Upper lobe of left lung (tissue), 6 donors: ENCODE data around the gene OGA. TPM values are rescaled to one million over a fixed set of nuclear protein-coding genes. Genes with fewer than 3 reads are reported as not detected.
A peak's percentile ranks its signal among the peaks of the same experiment; 100 is the strongest.

ENCODE experiments used
- ATAC-seq, 2 donors: fragments of 200-7000 bp; cut with Tn5 transposase; one replicate each; pipeline ENCODE4 v1.9.1; 2022; ENCODE audit warnings: mild to moderate bottlenecking in 2 of 2, moderate library complexity in 2 of 2; ENCODE audit not compliant: low FRiP score in 2 of 2
- DNase-seq, 2 donors: peaks; one replicate each; pipeline ENCODE4 v3.0.0-alpha.2; 2019 to 2020
- H3K27ac ChIP-seq, 4 donors: fragments of 200-600 bp; sonication (generic); one replicate each; pipeline ENCODE4 v1.5.1; 2016 to 2019
- H3K27me3 ChIP-seq, 4 donors: fragments of 200-600 bp; sonication (generic); one replicate each; pipeline ENCODE4 v1.5.1; 2017 to 2019
- H3K36me3 ChIP-seq, 4 donors: fragments of 200-600 bp; sonication (generic); one replicate each; pipeline ENCODE4 v1.5.1; 2016 to 2019
- H3K4me1 ChIP-seq, 4 donors: fragments of 200-600 bp; sonication (generic); one replicate each; pipeline ENCODE4 v1.5.1; 2018 to 2019
- H3K4me3 ChIP-seq, 4 donors: fragments of 200-600 bp; sonication (generic); one replicate each; pipeline ENCODE4 v1.5.1; 2017 to 2019; ENCODE audit warnings: mild to moderate bottlenecking in 2 of 4, moderate library complexity in 1 of 4
- H3K9me3 ChIP-seq, 4 donors: fragments of 200-600 bp; sonication (generic); one replicate each; pipeline ENCODE4 v1.5.1; 2018 to 2019
- EP300 ChIP-seq, 4 donors: sonication (generic); formaldehyde crosslinking; IDR thresholded peaks; one replicate each; pipeline ENCODE4 v1.5.1; 2017; ENCODE audit warnings: antibody characterized with exemption in 4 of 4, control low read depth in 2 of 4
- POLR2A ChIP-seq, 4 donors: fragments of 450-650 bp; IDR thresholded peaks; one replicate each; pipeline ENCODE4 v1.5.1; 2016 to 2017; ENCODE audit warnings: antibody characterized with exemption in 4 of 4, mild to moderate bottlenecking in 2 of 4
- POLR2AphosphoS5 ChIP-seq, 2 donors: sonication (generic); formaldehyde crosslinking; IDR thresholded peaks; one replicate each; pipeline ENCODE4 v1.5.1; 2017; ENCODE audit warnings: antibody characterized with exemption in 2 of 2
- WGBS, 2 donors: methylation state at CpG; one replicate each; pipeline ENCODE4 v1.1.5; 2017 to 2018; 5-methylcytosine and 5-hydroxymethylcytosine counted together
- total RNA-seq, 6 donors: library from RNA; depleted of rRNA in 4 of 6; stranded (reverse); fragments of >200 nt in 4 of 6; gene quantifications; one replicate each; pipeline versions ENCODE4 v1.1.0 to v1.2.1, GENCODE V29; 2016 to 2021
- TF ChIP-seq, protein P1 (sequence below), 6 experiments: fragments of 450-650 bp in 4 of 6; fragments of 200-600 bp in 2 of 6; sonication (generic) in 2 of 6; IDR thresholded peaks; one replicate each; pipeline ENCODE4 v1.5.1; 2016 to 2019; ENCODE audit warnings: antibody characterized with exemption in 6 of 6
- donor health status: DM: no; HTN: no; CAD: no; lungs with moderate emphysema.
- donor health status: DM: no; HTN: yes; CAD: no; lungs with severe emphysema.

The OGA gene
- total RNA-seq, 6 donors from 2014 or later, result 71.1 to 374 (median 138) TPM

DNA sequence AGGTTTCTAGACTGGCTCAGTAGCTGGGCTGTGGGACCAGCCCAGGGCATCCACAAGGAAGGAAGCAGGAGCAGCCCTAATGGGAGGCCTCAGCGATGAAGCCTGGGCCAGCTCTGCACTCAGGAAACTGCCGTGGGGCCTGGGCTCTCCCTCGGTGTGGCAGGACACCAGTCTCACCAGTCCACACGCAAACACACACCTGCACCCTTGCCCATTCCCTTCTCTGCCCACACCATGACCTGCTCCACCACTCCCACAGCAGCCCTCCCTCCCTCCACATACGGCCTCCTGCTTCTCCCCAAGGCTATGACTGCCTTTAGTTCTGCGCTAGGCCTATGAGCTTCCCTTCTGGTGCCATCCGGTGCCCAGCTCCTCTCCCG lies 49.5 kb downstream of the OGA start:
- H3K4me1 ChIP-seq, result peaks cover 0 to 11% (median 0%) of the 10 kb centered on the region in 4 donors
- H3K4me3 ChIP-seq, result no peak overlapping the region
- DNase-seq (no peak), ATAC-seq (no peak)
- no peaks in the 10 kb centered on the region for H3K36me3 ChIP-seq
- H3K9me3 ChIP-seq, result no peaks in the 10 kb centered on the region
- H3K27me3 ChIP-seq, result peaks cover 0 to 22% (median 6%) of the 10 kb centered on the region in 4 donors
- 77 to 80% methylated on average over 8 of the region's 8 CpGs for WGBS, 2 donors
- TF ChIP-seq POLR2AphosphoS5 (IDR thresholded peaks at IDR 0.05) (no peak), POLR2A (IDR thresholded peaks at IDR 0.05) (no peak), EP300 (IDR thresholded peaks at IDR 0.05) (no peak)
- TF ChIP-seq, protein P1, sequence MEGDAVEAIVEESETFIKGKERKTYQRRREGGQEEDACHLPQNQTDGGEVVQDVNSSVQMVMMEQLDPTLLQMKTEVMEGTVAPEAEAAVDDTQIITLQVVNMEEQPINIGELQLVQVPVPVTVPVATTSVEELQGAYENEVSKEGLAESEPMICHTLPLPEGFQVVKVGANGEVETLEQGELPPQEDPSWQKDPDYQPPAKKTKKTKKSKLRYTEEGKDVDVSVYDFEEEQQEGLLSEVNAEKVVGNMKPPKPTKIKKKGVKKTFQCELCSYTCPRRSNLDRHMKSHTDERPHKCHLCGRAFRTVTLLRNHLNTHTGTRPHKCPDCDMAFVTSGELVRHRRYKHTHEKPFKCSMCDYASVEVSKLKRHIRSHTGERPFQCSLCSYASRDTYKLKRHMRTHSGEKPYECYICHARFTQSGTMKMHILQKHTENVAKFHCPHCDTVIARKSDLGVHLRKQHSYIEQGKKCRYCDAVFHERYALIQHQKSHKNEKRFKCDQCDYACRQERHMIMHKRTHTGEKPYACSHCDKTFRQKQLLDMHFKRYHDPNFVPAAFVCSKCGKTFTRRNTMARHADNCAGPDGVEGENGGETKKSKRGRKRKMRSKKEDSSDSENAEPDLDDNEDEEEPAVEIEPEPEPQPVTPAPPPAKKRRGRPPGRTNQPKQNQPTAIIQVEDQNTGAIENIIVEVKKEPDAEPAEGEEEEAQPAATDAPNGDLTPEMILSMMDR (IDR thresholded peaks at IDR 0.05), result no peak
- no peak overlapping the region for H3K27ac ChIP-seq

DNA sequence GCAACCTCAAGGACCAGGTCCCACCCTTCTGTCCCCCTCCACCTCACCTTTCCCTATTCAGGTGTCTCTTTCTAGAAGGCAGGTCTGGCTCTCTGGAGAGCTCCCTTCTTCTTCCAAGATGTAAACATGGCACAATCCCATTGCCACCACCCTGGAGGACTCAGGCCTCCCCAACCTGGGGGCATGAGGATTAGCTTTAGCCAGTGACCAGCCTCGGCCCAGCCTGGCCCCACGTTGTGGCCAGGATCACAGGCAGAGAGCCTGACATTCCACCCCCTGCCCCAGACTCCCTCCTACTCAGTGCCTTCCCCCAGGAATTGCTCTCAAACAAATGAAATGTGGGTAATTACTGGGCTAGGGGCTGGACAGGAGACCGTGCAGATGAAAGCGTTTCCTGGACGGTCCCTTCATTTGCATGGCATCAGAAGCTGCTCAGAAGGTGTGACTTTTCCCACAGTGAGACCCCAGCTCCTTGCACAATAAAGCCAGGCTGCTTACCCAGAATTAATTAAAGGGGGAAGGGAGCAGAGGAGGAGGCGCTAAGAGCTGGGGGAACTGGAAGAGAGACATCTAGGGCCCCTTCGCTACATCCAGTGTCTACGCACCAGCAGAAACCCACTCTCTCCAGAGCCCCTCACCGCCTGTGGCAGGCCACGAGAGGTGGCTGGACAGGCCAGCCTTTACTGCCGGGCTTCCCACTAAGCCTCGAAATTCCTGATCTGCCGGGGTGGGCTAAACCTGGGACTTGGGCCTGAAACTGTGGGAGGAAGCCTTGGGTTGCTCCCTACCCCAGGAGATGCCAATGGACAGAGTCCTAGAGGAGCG lies 50.1 kb downstream of the OGA start:
- DNase-seq, result no peak
- no peaks in the 10 kb centered on the region for H3K36me3 ChIP-seq
- no peak for TF ChIP-seq POLR2AphosphoS5 (IDR thresholded peaks at IDR 0.05)
- TF ChIP-seq POLR2A (IDR thresholded peaks at IDR 0.05), result no peak
- TF ChIP-seq, protein P1 (IDR thresholded peaks at IDR 0.05), result no peak
- no peak for TF ChIP-seq EP300 (IDR thresholded peaks at IDR 0.05)
- H3K27ac ChIP-seq, result no peak overlapping the region
- 63 to 71% methylated on average over 13 to 14 of the region's 14 CpGs for WGBS, 2 donors
- H3K4me1 ChIP-seq, result peaks cover 0 to 11% (median 0%) of the 10 kb centered on the region in 4 donors
- no peak for ATAC-seq
- no peak overlapping the region for H3K4me3 ChIP-seq
- peaks cover 0 to 21% (median 5%) of the 10 kb centered on the region in 4 donors for H3K27me3 ChIP-seq
- H3K9me3 ChIP-seq, result no peaks in the 10 kb centered on the region

DNA sequence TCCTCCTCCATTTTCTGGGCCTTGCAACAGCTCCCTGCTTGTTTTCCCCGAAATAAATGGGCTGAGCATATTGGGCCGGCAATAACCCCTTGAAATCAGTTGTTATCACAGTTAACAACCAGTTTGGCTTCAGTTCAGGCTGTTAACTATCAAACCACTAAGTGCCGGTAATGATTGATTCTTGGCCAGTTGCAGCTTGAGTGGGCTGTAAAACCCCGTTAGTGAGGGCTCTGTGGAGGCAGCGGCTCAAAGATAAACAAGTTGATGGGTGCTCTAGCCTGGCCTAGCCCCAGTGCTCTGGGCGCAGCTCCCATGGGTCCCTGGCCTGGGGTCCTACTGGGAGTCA lies 50.7 kb downstream of the OGA start:
- Histone ChIP-seq H3K27ac (peak overlapping the region in 1 of 4 donors; percentile 21), H3K4me1 (peaks cover 0 to 11% (median 0%) of the 10 kb centered on the region in 4 donors), H3K36me3 (no peaks in the 10 kb centered on the region), H3K4me3 (no peak overlapping the region), H3K9me3 (no peaks in the 10 kb centered on the region), H3K27me3 (peaks cover 0 to 16% (median 2%) of the 10 kb centered on the region in 4 donors)
- TF ChIP-seq, protein P1 (IDR thresholded peaks at IDR 0.05), result no peak
- no peak for TF ChIP-seq POLR2A (IDR thresholded peaks at IDR 0.05)
- TF ChIP-seq EP300 (IDR thresholded peaks at IDR 0.05), result no peak
- TF ChIP-seq POLR2AphosphoS5 (IDR thresholded peaks at IDR 0.05), result no peak
- ATAC-seq (no peak), DNase-seq (no peak)
- WGBS, 2 donors, result 36 to 47% methylated on average over 3 to 6 of the region's 6 CpGs

DNA sequence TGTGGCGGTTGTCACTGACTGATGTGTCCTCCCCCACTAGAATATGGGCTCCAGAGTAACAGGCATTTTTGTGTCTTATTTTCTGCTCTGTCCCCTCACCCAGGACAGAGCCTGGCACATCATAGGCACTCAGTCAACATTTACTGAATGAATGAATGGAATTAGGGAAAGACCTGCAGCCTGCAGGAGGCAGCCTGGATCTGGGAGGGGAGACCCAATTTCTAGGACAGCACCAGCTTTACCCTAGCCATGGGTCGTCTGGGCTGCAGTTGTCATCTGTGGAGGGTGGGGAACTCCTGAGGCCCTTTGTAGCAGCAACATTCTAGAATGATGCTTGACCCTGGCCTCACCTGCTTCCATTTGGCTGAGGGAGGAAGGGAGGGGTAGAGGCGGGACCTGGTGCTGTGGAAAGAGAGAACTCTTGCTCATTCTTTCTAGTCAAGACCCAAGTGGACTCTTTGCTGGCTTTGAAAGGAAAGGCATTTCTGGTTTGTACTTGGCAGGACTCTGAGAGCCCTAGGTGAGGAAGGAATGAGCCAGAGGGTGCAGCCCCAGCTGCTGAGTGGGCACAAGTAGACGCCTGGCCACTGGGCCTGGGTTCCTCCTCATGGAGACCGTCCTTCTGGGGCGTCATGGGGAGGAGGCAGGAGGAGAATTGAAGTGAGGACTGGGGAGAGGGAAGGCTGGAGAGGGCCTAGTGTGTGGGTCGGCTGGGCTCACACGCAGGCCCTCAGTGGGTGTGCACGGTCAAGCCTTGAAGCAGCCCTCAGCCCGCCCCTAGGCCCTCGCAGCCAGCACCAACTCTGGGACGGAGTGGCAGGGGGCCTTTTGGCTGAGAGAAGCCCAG lies 51.3 kb downstream of the OGA start:
- Histone ChIP-seq H3K4me3 (no peak overlapping the region), H3K9me3 (no peaks in the 10 kb centered on the region), H3K4me1 (peaks cover 0 to 11% (median 0%) of the 10 kb centered on the region in 4 donors), H3K27me3 (peaks cover 0 to 13% (median 0%) of the 10 kb centered on the region in 4 donors), H3K27ac (peak overlapping the region in 1 of 4 donors; percentile 21), H3K36me3 (no peaks in the 10 kb centered on the region)
- ATAC-seq (peak in 1 of 2 donors; percentile 39), DNase-seq (peak; percentile 34 to 52)
- TF ChIP-seq EP300 (IDR thresholded peaks at IDR 0.05) (no peak), POLR2AphosphoS5 (IDR thresholded peaks at IDR 0.05) (no peak), POLR2A (IDR thresholded peaks at IDR 0.05) (no peak)
- TF ChIP-seq, protein P1 (IDR thresholded peaks at IDR 0.05), result no peak
- 52 to 55% methylated on average over 4 to 12 of the region's 12 CpGs for WGBS, 2 donors
